Measurements from ENCODE around the gene HOXC13.

HOXC13 gene

DNA sequence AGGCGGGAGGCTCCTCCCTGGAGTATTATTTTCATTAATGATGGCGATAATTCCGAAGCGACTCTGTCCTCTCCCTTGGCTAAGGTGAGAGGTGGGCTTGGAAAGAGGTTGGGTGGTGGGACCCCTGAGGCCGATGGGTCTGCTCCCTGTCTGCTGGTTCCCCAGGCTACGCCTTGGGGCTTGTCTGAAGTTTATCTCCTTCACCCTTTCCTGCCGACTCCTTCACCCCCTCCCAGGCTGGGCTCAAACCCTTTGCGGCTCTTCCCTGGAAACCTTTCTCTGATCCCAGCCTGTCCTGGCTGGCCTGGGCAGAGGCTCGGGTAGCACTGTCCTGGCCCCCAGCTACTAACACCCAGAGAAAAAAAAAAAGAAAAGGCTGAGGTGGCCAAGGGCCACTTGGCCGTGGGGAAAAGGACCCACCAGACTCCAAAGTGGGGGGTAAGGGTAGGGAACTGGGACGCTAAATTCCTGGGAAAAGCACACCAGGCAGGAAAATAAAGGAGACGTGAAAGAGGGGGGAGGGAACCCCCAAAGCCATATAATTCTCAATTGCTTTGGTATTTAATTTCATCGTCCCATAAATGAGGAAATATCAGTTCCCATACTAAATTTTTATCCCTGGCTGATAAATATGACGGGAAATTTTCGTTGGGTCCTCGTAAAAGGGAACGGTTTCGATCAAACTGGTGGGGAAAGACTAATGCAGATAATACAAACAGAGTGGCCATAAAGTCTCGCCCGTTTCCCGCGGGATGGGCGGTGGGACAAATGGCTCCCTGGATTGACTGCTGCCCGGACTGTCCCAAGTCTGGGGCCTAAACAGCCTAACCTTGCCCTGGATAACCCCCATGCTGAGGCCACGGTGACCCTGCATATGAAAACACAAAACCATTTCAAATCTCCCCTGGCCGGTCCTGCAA, 44.3 kb downstream of the HOXC13 start:
- DNase-seq (ENCODE audit: low spot score), result no peak

DNA sequence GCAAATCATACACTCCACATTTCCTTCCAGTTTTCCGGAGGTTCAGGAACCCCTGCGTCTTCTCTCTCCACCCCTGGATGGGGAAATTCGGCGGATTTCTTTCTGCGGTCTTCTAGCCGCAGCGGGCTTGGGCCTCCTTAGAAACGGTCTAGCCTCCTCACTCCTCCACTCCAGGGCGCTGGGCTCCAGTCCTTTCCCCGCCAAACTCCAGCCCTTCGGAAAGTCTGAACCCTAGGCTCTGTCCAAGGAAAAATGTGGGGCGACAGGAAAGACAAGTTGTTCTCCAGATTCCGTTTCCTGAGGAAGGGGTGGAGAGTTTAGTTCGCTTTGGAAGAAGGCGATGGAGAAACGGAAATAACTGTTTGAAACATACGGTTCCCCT, 44.9 kb downstream of the HOXC13 start:
- no peak for DNase-seq (ENCODE audit: low spot score)

DNA sequence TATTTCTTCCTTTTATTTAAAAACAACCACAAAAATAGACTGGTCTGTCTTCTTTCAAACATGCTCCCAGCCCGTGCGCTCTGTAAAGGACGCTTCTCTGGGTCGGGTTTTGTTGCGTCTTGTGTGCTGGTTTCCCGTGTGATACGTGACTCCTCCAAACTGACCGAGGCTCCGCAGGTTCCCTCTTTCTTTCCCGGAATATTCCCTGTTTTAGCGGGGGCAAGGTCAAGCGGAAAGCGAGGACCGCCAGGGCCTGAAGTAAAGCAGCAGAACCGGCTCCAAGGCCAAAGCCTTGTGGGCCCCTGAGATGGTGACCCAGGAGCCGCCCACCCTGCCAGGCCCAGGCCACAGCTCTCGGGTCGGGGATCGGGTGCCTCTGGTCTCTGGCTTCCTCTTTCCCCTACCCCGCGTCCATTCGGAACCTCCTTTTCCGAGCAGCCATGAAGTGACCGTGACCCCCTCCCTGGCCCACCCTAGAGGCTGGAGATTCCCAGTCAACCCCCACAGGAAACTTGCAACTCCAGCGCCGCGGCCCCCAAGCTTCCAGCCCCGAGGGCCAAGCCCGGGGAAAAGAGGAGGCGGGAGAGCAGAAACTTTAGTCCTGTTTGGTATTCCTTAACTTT, 45.4 kb downstream of the HOXC13 start:
- DNase-seq (ENCODE audit: low spot score), result no peak

DNA sequence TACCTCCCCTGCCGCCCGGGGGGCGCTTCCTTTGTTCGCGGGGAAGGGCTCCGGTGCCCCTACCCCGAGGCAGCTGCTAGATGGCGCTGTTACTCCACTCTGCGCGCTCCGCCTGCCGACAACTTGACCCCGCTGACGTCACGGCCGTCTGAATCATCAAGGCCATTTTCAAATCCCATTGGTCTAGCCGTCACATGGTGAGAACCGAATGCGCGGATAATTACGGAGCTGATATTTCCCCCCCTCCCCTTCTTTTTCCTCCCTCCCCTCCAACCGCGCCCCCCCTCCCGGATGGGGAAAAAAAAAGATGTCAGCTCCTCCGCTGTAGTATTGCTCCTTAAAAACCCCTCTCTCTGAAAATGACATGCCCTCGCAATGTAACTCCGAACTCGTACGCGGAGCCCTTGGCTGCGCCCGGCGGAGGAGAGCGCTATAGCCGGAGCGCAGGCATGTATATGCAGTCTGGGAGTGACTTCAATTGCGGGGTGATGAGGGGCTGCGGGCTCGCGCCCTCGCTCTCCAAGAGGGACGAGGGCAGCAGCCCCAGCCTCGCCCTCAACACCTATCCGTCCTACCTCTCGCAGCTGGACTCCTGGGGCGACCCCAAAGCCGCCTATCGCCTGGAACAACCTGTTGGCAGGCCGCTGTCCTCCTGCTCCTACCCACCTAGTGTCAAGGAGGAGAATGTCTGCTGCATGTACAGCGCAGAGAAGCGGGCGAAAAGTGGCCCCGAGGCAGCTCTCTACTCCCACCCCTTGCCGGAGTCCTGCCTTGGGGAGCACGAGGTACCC, 46.5 kb downstream of the HOXC13 start, which contains the start of gene HOXC10:
Gene HOXC10 (plus strand): TSS at position 246 of the 791 bp plus-strand sequence. CDS start 114 bp downstream, at position 360.
- DNase-seq (ENCODE audit: low spot score), result peak; percentile 11

DNA sequence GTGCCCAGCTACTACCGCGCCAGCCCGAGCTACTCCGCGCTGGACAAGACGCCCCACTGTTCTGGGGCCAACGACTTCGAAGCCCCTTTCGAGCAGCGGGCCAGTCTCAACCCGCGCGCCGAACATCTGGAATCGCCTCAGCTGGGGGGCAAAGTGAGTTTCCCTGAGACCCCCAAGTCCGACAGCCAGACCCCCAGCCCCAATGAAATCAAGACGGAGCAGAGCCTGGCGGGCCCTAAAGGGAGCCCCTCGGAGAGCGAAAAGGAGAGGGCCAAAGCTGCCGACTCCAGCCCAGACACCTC, 47.0 kb downstream of the HOXC13 start:
- DNase-seq (ENCODE audit: low spot score), result no peak

DNA sequence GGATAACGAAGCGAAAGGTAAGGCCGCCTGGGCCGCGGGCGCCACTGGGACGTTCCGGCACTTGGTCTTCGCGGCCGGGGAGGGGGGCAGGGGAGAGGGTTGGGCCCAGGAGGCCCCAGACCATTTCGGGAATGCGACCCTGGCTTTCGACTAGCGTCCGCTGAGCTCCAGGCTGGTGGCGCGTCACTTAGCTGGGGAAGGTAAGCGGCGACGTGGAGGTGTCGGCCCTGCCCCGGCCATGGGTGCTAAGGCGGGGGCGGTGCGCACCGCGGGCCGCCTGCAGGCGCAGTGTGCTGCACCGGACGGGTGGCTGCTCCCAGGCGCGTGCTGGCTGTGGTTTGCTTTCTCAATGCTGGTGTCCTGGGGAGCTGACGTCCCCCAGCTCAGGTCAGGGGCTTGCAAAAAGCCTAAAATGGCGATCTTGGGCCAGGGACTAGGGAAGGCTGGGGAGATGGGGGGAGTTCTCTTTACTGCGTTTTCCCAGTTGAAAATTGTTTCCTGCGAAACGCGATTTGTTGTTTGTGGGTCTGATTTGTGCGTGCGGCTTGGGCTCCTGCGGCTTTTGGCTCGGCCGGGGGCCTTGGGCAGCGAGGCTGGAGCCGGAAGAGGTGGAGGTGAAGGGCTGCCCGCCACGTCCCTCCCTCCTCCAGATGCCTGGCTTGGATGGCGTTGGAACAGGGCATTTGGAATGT, 47.5 kb downstream of the HOXC13 start:
- DNase-seq (ENCODE audit: low spot score), result no peak

DNA sequence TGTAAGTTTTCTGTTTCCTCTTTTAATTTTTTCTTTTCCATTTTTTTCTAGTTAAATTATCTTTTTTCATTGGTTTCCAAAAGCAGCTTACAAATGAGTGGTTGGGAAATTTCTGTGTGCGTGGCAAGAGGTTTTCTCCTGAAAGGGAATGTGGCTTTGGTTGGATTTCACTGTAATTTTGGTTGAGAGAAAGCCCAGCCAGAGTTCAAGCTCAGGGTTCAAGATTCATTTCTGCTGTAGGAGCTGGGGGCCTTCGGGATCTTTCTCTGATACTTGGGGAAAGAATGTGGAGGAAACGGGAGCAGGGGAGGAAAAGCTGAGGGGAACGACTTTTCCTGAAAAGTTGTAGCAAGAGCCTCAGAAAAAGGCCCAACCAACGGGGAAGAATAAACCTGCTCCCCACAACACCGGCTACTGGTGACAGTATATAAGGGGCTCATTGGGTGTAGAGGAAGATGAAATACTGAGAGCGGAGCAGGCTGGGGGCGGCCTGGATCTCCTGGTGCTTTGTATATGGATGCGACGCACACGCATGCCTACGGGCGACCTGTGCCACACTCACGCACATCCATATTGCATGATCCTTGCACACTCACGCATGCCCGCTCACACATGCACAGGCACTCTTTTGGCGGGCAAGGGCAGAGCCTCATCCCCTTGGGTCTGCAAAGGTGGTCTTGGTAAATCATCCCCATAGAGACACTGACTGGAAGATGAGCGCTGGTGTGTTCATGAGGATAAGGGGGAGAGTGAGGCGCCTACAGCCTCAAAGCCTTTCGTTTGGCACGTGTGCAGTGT, 48.3 kb downstream of the HOXC13 start:
- DNase-seq (ENCODE audit: low spot score), result no peak

DNA sequence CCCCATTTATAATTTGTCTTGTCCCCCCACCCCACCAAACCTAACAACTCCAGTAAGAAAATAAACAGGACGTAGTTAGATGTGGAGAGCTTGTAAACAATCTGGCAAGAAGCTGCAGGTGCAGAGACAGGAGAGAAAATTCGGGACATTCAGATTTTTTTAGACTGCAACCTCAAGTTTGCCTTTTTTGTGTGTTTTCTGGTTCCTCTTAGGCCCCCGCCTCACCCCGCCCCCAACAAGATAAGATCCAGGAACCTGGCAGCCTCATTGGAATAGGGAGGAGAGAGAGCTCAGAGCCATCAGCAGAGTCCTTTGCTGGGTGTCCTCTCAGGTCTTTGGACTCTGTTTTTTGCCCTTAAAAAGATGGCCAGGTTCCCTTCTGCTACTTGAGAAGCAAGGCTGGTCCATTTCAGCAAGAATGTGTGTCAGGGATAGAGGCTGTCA, 49.2 kb downstream of the HOXC13 start:
- no peak for DNase-seq (ENCODE audit: low spot score)

DNA sequence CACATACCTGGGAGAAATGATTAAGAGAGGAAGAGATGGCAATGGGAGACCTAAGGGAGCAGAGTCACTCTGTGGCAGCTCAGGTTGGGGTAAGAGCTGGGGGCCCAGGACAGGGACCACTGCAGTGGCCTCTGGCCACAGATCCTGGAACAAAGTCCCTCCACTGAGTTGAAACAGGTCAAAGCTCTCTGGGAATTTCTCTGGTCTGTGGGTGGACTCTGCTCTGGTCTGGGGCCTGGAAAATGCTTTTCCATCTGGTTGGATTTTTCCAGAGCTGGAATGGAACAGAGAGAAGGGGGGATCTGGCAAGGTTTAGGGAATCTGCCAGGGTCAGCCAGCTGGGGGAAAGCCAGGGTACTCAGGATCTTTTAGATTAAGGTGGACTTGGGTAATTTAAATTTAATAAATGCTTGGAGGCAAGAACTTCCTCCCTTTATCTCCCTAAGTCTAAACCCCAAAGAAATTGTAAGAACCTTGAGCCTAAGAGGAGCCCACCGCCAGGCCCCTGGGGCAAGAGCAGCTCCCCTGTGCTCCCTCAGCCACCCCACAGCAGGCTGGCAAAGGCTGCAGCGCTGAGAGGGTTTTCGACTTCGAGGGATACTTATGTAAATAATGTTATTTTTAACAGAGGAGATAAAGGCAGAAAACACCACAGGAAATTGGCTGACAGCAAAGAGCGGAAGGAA, 50.1 kb downstream of the HOXC13 start:
- no peak for DNase-seq (ENCODE audit: low spot score)

DNA sequence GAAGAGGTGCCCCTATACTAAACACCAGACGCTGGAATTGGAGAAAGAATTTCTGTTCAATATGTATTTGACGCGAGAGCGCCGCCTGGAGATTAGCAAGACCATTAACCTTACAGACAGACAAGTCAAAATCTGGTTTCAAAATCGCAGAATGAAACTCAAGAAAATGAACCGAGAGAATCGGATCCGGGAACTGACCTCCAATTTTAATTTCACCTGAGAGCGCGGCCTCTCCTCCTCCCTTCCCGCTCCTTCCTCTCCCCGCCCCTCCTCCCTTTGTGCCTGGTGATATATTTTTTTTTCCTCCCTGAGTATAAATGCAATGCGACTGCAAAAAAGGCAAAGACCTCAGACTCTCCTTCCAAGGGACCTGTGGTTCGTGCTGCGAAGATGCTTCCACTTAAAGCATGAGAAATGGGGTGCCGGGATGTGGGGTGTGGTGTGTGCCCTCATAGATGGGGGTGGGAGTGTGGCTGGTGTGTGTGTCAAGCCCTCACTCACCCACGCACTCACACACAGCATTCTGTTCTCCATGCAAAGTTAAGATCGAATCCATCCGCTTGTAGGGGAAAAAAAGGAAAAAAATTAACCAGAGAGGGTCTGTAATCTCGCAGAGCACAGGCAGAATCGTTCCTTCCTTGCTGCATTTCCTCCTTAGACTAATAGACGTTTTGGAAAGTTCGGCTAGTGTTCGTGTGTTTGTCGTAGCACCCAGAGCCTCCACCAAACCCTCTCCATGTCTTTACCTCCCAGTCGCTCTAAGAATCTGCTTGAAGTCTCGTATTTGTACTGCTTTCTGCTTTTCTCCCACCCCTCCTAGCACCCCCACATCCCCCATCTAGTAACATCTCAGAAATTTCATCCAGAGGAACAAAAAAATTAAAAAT, 50.8 kb downstream of the HOXC13 start:
- DNase-seq (ENCODE audit: low spot score), result peak; percentile 15

DNA sequence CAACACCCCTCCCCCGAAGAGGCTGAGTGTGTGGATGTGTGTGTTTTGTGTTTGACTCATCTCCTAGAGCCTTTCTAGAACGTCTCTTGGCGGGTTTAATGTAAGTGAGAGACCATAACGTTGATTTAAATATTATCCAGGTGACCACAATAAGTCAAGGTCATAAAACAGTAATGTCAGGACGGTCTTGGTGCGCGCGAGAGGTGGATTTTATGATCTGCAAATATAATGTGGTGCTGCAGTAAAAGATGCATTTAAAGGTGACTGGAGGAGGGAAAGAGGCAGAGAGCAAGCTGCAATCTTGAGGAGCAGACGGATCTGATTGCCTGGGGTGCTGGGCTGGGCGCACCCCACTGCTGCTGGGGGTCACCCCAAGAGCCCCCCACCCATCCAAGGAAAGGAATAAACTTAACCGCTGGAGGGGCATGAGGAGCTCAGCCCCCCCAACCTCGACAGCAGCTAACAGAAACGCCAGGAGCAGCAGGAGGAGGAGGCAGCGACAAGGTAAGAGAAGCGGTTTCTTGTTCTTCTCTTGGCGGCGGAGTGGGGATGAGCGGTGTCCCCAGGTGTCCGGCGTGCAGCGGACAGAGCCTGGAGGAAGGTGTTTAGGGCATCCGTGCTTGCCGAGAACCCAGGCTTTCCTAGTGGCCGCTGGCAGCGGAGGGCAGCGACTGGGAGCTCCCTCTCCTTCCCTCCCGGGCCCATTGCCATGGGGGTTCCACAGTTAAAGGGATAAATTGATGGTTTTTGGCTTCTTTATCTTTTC, 51.9 kb downstream of the HOXC13 start:
- no peak for DNase-seq (ENCODE audit: low spot score)

DNA sequence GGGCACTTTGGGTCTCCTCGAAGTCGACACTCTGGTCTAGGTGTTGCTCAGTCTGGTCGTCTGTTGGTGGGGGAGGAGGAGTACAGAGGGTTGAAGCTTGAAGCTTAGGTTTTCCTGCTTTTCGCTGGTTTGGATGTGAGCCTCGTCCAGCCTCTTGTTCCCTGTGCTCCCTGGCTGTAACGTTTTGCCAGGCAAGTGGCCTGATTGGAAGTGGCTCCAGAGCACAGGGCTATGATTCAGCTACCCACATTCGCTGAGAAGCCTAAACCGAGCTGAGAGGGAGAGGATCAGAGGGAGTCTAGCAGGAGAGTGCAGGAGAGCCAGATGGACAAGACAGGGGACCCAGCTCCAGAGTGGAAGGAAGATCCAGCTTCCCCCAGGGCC, 52.4 kb downstream of the HOXC13 start:
- DNase-seq (ENCODE audit: low spot score), result no peak

DNA sequence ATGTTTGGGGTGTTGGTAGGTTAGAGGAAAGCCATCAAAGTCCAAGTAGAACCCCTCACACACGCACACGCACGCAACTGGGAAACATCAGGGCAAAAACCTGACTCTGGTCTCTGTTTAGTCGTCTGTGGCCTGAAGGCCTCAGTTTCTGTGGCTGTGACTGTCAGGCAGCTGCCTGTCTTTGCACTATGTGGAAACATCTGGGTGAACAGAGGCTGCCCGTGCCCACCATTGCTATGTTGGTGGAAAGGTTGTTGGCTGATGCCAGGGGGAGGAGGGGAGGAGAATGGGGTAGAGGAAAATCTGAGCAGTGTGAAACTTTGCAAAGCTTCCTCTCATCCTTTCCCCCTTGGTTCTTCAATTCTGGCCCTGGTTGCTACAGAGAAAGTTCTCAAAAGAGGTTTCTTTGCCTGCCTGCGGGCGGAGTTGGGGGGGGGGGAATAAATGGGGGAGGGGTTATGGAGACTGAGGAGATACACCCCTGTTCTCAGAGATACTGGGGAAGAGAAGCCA, 53.8 kb downstream of the HOXC13 start:
- DNase-seq (ENCODE audit: low spot score), result no peak

DNA sequence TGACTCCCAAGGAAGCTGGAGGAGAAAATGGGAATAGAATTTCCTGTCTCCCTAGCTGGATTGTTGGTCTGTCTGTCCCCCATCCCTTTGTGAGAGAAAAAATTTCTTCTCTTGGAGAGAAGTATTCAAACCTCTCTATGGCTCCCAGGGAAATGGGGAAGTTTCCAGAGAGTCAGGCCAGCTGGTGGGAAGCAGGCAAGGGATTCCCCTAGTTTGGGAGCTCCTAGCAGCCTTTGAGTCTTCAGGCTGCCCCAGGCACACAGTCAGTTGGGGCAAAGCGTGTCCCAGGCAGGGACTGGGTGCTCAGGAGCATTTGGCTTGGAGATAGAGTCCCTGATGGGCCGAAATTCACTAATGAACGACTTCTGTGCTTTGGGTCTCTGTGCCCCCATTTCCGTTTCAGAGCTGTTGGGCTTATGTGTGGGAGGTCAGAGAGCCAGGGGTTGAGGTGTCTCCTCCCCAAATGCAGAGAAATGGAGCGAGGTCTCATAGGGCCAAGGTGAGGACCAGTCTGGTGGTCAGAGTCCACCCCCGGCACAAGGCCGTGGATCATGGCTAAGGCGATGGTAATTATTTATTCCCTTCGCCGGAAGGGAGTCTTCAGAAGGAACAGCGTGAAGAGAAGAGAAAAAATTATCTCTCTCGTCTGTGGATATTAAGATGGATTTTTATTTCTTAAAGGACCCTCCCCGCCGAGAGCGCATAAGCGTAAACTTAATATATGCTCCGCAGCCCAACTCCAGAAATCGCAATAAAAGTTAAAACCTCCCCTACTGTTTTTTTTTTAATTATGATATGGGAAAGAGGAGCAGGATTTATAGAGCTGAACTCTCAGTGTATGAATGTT, 54.8 kb downstream of the HOXC13 start:
- no peak for DNase-seq (ENCODE audit: low spot score)

DNA sequence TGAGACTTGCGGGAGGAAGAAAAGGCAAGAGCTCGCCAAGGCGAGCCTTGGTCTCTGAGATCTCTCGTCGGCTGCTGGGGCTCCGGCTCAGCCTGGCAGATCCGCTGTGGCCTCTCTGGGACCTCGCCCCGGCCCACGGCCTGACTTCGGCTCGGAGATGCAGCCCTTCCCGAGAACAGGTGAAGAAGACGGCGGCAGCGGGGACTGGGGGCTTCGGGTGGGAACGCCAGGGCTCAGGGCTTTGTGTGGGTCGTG, 55.3 kb downstream of the HOXC13 start:
- DNase-seq (ENCODE audit: low spot score), result no peak

DNA sequence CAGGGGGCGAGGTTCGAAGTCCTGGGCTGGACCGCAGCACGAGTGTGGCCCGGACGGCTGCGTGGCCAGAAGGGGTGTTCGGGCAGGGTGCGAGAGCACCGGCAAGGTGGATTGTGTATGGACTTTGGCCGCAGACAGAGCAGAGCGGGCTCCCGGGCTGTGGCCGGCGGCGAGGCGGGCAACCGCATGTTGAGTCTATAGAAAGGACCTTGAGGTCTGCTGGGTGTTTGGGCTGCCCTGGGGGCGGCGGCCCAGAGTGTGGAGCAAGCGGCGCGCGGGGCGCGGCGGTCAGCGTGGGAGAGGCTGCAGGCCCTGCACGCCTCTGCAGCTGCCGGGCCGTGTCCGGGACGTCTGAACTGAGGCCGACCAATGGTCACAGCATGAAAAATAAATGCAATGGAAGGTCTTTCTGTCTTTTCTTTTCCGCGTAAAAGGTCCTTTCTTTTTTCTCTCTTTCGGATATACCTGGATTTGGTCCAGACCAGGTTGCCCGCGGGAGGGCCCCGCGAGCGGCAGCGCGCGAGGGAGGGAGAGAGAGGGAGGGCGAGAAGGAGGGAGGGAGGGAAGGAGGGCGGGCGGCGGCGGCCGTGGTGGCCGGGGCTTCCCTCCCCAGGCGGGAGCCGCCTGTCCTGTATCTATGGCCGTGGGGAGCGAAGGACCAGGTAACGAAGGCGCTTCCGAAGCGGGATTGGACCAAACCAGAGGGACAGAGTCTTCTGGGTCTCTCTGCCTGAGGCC, 55.8 kb downstream of the HOXC13 start:
- DNase-seq (ENCODE audit: low spot score), result no peak

DNA sequence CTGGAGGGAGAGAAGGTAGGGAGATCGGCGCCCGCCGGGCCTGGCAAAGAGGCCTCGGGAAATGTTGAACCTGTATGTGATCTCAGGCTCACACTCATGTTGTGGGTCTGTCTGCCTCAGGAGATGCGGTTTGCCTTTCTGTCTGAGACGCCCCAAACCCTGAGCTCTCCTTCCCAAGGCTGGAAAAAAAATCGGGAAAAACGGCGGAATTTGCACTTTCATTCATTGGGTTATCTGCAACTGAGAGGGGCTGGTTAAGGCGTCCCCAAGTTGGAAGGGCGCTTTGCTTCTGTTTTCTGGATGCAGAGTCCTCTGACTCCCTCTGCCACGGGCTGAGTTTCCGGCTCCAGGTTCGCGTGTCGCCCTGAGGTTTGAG, 56.4 kb downstream of the HOXC13 start:
- DNase-seq (ENCODE audit: low spot score), result no peak

Data from putamen (tissue), 1 donor.